ENCODE data around the gene BFSP1.

Gene BFSP1

DNA sequence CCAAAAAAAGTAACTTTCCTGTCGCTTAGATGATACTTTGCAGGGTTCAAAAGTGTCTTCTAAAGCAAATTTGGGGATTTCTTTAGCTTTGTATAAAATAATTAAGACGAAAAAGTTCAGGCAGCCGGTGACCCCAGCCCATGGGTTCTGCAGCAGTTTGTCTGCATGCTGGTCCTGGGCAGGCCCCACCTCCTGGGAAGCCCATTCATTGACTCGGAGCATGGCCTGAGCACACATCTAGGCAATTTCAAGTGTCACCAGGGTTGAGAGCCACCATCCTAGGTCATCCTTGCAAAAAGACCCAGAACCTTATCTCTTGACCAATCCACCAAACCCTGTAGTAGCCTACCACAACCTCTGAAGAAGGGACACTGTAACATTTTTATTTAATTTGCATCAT is 20.6 kb downstream of the BFSP1 start:
- no peaks in the 10 kb centered on the region for H3K9me3 ChIP-seq (ENCODE audit: control insufficient read depth, insufficient read depth, low read depth, low read length)
- CTCF ChIA-PET: interaction anchor here (0.6 kb wide), 1 partner anchor 101 kb away, joined by 3 read pairs; no protein-coding TSS in a partner anchor
- H3K4me3 ChIP-seq (ENCODE audit: low read depth, low read length): no peak overlapping the region
- POLR2A ChIA-PET: no interaction called here
- H3K27ac ChIP-seq (ENCODE audit: extremely low read depth, low read depth, low read length): no peak overlapping the region
- no peak for TF ChIP-seq GLIS2 (tag by site-specific recombination; IDR thresholded peaks at IDR 0.05)
- H3K36me3 ChIP-seq (ENCODE audit: control insufficient read depth in 2 of 2, insufficient read depth in 1 of 2, low read length in 2 of 2): no peaks in the 10 kb centered on the region
- no peaks in the 10 kb centered on the region for H3K4me1 ChIP-seq (ENCODE audit: control insufficient read depth, insufficient read depth, low read length)

DNA sequence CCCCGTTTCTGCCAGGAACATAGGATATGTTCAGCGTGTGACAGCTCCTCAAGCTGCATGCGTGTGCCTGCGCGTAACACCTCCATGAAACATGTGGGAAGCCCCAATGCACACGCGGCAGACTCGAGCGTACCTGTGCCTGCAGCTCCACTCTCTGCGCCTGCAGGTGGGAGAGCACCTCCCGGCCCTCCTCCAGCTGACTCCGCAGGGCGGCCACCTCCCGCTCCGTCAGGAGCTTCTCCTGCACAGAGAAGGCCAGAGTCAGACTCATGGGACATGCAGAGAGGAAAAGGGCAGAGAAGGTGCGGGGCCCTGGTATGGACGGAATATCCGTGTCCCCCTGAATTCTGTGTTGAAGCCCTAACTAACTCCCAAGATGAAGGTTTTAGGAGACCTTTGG is 22.4 kb downstream of the BFSP1 start:
- H3K4me3 ChIP-seq (ENCODE audit: low read depth, low read length): no peak overlapping the region
- H3K27ac ChIP-seq (ENCODE audit: extremely low read depth, low read depth, low read length): no peak overlapping the region
- no peaks in the 10 kb centered on the region for H3K36me3 ChIP-seq (ENCODE audit: control insufficient read depth in 2 of 2, insufficient read depth in 1 of 2, low read length in 2 of 2)
- ChIA-PET POLR2A (no interaction called here), CTCF (no interaction called here)
- H3K9me3 ChIP-seq (ENCODE audit: control insufficient read depth, insufficient read depth, low read depth, low read length): no peaks in the 10 kb centered on the region
- TF ChIP-seq, protein P1, sequence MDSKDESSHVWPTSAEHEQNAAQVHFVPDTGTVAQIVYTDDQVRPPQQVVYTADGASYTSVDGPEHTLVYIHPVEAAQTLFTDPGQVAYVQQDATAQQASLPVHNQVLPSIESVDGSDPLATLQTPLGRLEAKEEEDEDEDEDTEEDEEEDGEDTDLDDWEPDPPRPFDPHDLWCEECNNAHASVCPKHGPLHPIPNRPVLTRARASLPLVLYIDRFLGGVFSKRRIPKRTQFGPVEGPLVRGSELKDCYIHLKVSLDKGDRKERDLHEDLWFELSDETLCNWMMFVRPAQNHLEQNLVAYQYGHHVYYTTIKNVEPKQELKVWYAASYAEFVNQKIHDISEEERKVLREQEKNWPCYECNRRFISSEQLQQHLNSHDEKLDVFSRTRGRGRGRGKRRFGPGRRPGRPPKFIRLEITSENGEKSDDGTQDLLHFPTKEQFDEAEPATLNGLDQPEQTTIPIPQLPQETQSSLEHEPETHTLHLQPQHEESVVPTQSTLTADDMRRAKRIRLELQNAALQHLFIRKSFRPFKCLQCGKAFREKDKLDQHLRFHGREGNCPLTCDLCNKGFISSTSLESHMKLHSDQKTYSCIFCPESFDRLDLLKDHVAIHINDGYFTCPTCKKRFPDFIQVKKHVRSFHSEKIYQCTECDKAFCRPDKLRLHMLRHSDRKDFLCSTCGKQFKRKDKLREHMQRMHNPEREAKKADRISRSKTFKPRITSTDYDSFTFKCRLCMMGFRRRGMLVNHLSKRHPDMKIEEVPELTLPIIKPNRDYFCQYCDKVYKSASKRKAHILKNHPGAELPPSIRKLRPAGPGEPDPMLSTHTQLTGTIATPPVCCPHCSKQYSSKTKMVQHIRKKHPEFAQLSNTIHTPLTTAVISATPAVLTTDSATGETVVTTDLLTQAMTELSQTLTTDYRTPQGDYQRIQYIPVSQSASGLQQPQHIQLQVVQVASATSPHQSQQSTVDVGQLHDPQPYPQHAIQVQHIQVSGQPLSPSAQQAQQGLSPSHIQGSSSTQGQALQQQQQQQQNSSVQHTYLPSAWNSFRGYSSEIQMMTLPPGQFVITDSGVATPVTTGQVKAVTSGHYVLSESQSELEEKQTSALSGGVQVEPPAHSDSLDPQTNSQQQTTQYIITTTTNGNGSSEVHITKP (tag by site-specific recombination; IDR thresholded peaks at IDR 0.05): no peak
- TF ChIP-seq GFI1B (tag by site-specific recombination; IDR thresholded peaks at IDR 0.05) (no peak), ZNF221 (tag by site-specific recombination; IDR thresholded peaks at IDR 0.05; ENCODE audit: borderline replicate concordance) (no peak), ZNF23 (tag by site-specific recombination; IDR thresholded peaks at IDR 0.05; ENCODE audit: borderline replicate concordance) (no peak), SP2 (tag by site-specific recombination; IDR thresholded peaks at IDR 0.05) (no peak)
- TF ChIP-seq, protein P2, sequence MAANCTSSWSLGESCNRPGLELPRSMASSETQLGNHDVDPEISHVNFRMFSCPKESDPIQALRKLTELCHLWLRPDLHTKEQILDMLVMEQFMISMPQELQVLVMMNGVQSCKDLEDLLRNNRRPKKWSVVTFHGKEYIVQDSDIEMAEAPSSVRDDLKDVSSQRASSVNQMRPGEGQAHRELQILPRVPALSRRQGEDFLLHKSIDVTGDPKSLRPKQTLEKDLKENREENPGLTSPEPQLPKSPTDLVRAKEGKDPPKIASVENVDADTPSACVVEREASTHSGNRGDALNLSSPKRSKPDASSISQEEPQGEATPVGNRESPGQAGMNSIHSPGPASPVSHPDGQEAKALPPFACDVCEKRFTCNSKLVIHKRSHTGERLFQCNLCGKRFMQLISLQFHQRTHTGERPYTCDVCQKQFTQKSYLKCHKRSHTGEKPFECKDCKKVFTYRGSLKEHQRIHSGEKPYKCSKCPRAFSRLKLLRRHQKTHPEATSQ (tag by site-specific recombination; IDR thresholded peaks at IDR 0.05): no peak
- no peaks in the 10 kb centered on the region for H3K4me1 ChIP-seq (ENCODE audit: control insufficient read depth, insufficient read depth, low read length)

DNA sequence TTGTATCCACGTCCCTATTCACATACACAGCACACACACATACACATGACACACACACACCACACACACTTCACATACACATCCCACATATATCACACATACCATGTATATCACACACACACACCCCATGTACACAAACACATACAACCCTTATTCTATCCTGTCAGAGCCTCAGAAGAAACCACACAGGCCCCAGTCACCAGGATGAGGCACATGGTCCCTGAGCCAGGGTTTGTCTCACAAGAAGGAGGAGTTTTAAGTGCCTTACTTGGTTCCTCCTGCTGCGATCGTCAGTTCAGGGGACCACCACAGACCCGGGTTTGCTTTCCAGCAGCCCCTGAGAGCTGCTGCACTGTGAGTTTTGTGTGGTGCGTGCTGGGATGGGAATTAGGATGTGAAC is 23.6 kb downstream of the BFSP1 start:
- TF ChIP-seq SP3 (tag by site-specific recombination; IDR thresholded peaks at IDR 0.05): no peak
- no peak for TF ChIP-seq ZNF292 (tag by site-specific recombination; IDR thresholded peaks at IDR 0.05; ENCODE audit: borderline replicate concordance, low read depth)
- TF ChIP-seq, protein P1 (tag by site-specific recombination; IDR thresholded peaks at IDR 0.05): no peak
- TF ChIP-seq ZNF155 (tag by site-specific recombination; IDR thresholded peaks at IDR 0.05): no peak
- TF ChIP-seq, protein P3, sequence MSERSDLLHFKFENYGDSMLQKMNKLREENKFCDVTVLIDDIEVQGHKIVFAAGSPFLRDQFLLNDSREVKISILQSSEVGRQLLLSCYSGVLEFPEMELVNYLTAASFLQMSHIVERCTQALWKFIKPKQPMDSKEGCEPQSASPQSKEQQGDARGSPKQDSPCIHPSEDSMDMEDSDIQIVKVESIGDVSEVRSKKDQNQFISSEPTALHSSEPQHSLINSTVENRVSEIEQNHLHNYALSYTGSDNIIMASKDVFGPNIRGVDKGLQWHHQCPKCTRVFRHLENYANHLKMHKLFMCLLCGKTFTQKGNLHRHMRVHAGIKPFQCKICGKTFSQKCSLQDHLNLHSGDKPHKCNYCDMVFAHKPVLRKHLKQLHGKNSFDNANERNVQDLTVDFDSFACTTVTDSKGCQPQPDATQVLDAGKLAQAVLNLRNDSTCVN (tag by site-specific recombination; optimal IDR thresholded peaks at IDR 0.05): no peak
- no peak for TF ChIP-seq ZNF830 (tag by site-specific recombination; IDR thresholded peaks at IDR 0.05; ENCODE audit: low read depth)
- TF ChIP-seq ZNF223 (tag by site-specific recombination; IDR thresholded peaks at IDR 0.05): no peak
- TF ChIP-seq ZNF132 (tag by site-specific recombination; IDR thresholded peaks at IDR 0.05; ENCODE audit: borderline replicate concordance): no peak
- no peak for TF ChIP-seq ZNF610 (tag by site-specific recombination; IDR thresholded peaks at IDR 0.05; ENCODE audit: borderline replicate concordance)
- no peak for TF ChIP-seq SALL2 (tag by site-specific recombination; IDR thresholded peaks at IDR 0.05; ENCODE audit: borderline replicate concordance)
- TF ChIP-seq, protein P4, sequence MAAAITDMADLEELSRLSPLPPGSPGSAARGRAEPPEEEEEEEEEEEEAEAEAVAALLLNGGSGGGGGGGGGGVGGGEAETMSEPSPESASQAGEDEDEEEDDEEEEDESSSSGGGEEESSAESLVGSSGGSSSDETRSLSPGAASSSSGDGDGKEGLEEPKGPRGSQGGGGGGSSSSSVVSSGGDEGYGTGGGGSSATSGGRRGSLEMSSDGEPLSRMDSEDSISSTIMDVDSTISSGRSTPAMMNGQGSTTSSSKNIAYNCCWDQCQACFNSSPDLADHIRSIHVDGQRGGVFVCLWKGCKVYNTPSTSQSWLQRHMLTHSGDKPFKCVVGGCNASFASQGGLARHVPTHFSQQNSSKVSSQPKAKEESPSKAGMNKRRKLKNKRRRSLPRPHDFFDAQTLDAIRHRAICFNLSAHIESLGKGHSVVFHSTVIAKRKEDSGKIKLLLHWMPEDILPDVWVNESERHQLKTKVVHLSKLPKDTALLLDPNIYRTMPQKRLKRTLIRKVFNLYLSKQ (tag by site-specific recombination; IDR thresholded peaks at IDR 0.05; ENCODE audit: borderline replicate concordance): no peak

More for the DNA sequence above, 23.6 kb downstream of the BFSP1 start:
- Histone ChIP-seq H3K4me1 (ENCODE audit: control insufficient read depth, insufficient read depth, low read length) (no peaks in the 10 kb centered on the region), H3K9me3 (ENCODE audit: control insufficient read depth, insufficient read depth, low read depth, low read length) (no peaks in the 10 kb centered on the region), H3K36me3 (ENCODE audit: control insufficient read depth in 2 of 2, insufficient read depth in 1 of 2, low read length in 2 of 2) (no peaks in the 10 kb centered on the region), H3K4me3 (ENCODE audit: low read depth, low read length) (no peak overlapping the region), H3K27ac (ENCODE audit: extremely low read depth, low read depth, low read length) (no peak overlapping the region)
- CTCF ChIA-PET: no interaction called here
- POLR2A ChIA-PET: no interaction called here
